Suprapubic skin (tissue), 4 donors: ENCODE measurements around the gene EPHB6. TPM values are rescaled to one million over a fixed set of nuclear protein-coding genes. Genes with fewer than 3 reads are reported as not detected.

ENCODE experiments used
- DNase-seq, 2 donors: peaks; one replicate each; pipeline ENCODE4 v3.0.0-alpha.2; 2019; ENCODE audit warnings: low spot score in 2 of 2
- H3K27ac ChIP-seq: fragments of 200-600 bp; sonication (generic); one replicate; pipeline ENCODE4 v1.5.1; 2019
- H3K27me3 ChIP-seq: fragments of 200-600 bp; sonication (generic); one replicate; pipeline ENCODE4 v1.5.1; 2019
- H3K36me3 ChIP-seq: fragments of 200-600 bp; sonication (generic); one replicate; pipeline ENCODE4 v1.5.1; 2019
- H3K4me1 ChIP-seq: fragments of 200-600 bp; sonication (generic); one replicate; pipeline ENCODE4 v1.5.1; 2019
- H3K4me3 ChIP-seq: fragments of 200-600 bp; sonication (generic); one replicate; pipeline ENCODE4 v1.5.1; 2019; ENCODE audit warnings: mild to moderate bottlenecking
- H3K9me3 ChIP-seq: fragments of 200-600 bp; sonication (generic); one replicate; pipeline ENCODE4 v1.5.1; 2019
- CTCF ChIP-seq, 2 donors: fragments of 200-600 bp in 1 of 2; fragments of 450-650 bp in 1 of 2; sonication (generic) in 1 of 2; IDR thresholded peaks; one replicate each; pipeline ENCODE4 v1.5.1; 2016 to 2019; ENCODE audit warnings: antibody characterized with exemption in 2 of 2, mild to moderate bottlenecking in 1 of 2, moderate library complexity in 1 of 2
- EP300 ChIP-seq: sonication (generic); formaldehyde crosslinking; IDR thresholded peaks from one replicate; pipeline ENCODE4 v1.6.1; 2017; ENCODE audit warnings: antibody characterized with exemption
- POLR2A ChIP-seq, 2 donors: fragments of 450-650 bp; IDR thresholded peaks; one replicate each; pipeline ENCODE4 v1.6.1; 2017; ENCODE audit warnings: antibody characterized with exemption in 2 of 2, mild to moderate bottlenecking in 2 of 2, moderate library complexity in 2 of 2
- POLR2AphosphoS5 ChIP-seq, 3 donors: sonication (generic); formaldehyde crosslinking; IDR thresholded peaks; one replicate each; pipeline ENCODE4 v1.6.1; 2017; ENCODE audit warnings: antibody characterized with exemption in 3 of 3
- WGBS: methylation state at CpG from one replicate; pipeline ENCODE4 v1.1.5; 2018; 5-methylcytosine and 5-hydroxymethylcytosine counted together
- total RNA-seq, 4 donors: library from RNA; depleted of rRNA; stranded (reverse); fragments of >200 nt; gene quantifications; one replicate each; pipeline ENCODE4 v1.1.0, GENCODE V29; 2016

The EPHB6 gene
- total RNA-seq, 4 donors from 2014 or later = 207 to 299 (median 258) TPM

DNA sequence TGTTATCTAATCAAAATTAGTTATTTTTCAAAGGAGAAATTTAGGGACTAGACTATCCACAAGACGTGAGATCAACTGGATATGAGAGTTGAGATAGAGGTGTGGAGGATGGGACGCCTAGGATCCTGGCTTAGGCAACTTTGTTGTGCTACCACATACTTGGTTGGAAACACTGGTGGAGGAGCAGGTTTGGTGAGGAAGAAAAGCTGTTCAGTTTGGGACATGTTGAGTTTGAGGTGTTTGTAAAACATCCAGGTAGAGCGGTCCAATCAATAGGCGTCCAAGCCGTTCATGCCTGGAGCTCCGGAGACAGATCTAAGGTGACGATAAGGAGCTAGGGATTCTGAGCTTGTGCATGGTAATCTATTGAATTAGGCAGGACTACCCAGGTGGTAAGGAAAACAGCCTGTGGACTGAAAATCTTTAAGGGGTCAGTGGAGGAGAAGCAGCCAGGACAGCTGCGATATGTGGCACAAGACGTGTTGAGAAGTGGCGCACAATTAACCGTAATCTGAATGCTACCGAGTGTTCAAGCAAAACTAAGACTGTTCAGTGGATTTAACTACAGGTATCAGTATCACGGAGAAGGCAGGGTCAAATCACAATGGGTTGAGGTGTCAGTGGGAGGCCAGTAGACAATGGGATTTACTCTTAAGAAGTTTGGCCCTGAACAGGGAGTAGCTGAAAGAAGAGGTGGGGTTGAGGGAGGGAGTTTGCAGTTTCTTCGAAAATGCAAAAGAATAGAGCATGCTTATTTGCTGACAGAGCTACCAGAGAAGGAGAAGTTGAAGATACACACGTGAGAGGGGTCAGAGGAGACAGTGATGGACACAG, 46.8 kb downstream of the EPHB6 start:
- no peaks in the 10 kb centered on the region for H3K36me3 ChIP-seq
- no peaks in the 10 kb centered on the region for H3K9me3 ChIP-seq
- no peak overlapping the region for H3K4me3 ChIP-seq
- H3K4me1 ChIP-seq = peaks cover 30% of the 10 kb centered on the region
- TF ChIP-seq EP300 (no peak), CTCF (IDR thresholded peaks at IDR 0.05) (no peak), POLR2A (IDR thresholded peaks at IDR 0.05) (no peak), POLR2AphosphoS5 (IDR thresholded peaks at IDR 0.05) (no peak)
- no peaks in the 10 kb centered on the region for H3K27me3 ChIP-seq
- peak overlapping the region; percentile 4 for H3K27ac ChIP-seq
- WGBS = 64% methylated on average over 15 of the region's 15 CpGs
- peak in 1 of 2 donors; percentile 35 for DNase-seq

GRCh38 chr7:142904128-142904527, 49.3 kb downstream of the EPHB6 start:
- no peaks in the 10 kb centered on the region for H3K27me3 ChIP-seq
- TF ChIP-seq POLR2A (IDR thresholded peaks at IDR 0.05) (no peak), EP300 (no peak), CTCF (IDR thresholded peaks at IDR 0.05) (no peak), POLR2AphosphoS5 (IDR thresholded peaks at IDR 0.05) (no peak)
- H3K4me1 ChIP-seq = peaks cover 16% of the 10 kb centered on the region
- H3K27ac ChIP-seq = no peak overlapping the region
- no peak for DNase-seq
- H3K9me3 ChIP-seq = no peaks in the 10 kb centered on the region
- H3K36me3 ChIP-seq = no peaks in the 10 kb centered on the region
- no peak overlapping the region for H3K4me3 ChIP-seq

DNA sequence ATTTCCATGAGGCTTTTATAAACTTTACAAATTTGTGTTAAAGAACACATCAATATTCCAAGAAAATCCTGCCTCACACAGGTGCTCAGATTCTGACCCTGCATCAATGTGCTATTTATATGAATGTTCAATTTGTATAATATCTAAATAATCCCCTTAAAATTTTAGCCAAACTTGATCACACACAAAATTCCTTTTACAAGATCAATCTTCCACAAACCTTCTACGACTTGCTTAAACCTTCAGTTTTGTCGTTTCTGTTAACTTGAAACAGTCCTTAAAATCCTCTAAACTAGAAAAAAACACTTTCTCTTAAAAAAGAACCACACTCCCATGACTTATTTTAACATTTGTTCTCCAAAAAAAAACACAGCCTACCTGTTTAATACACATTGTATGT, 50.9 kb downstream of the EPHB6 start:
- Histone ChIP-seq H3K36me3 (no peaks in the 10 kb centered on the region), H3K4me1 (peaks cover 17% of the 10 kb centered on the region), H3K9me3 (no peaks in the 10 kb centered on the region), H3K27me3 (no peaks in the 10 kb centered on the region), H3K27ac (no peak overlapping the region), H3K4me3 (no peak overlapping the region)
- no peak for DNase-seq
- no peak for TF ChIP-seq POLR2A (IDR thresholded peaks at IDR 0.05)
- WGBS = 79% methylated on average over 2 of the region's 2 CpGs

- peak in 1 of 2 donors; percentile 23 for DNase-seq
- Histone ChIP-seq H3K4me1 (peaks cover 11% of the 10 kb centered on the region), H3K4me3 (no peak overlapping the region), H3K9me3 (no peaks in the 10 kb centered on the region), H3K27me3 (no peaks in the 10 kb centered on the region), H3K27ac (no peak overlapping the region), H3K36me3 (no peaks in the 10 kb centered on the region)
- 88% methylated on average over 2 of the region's 2 CpGs for WGBS
- no peak for TF ChIP-seq POLR2AphosphoS5 (IDR thresholded peaks at IDR 0.05)
- TF ChIP-seq EP300 = no peak
- no peak for TF ChIP-seq CTCF (IDR thresholded peaks at IDR 0.05)
- TF ChIP-seq POLR2A (IDR thresholded peaks at IDR 0.05) = no peak
Measured at GRCh38 chr7:142906643-142907042, 51.8 kb downstream of the EPHB6 start.

- H3K27ac ChIP-seq = no peak overlapping the region
- no peak for TF ChIP-seq CTCF (IDR thresholded peaks at IDR 0.05)
- no peak for TF ChIP-seq POLR2AphosphoS5 (IDR thresholded peaks at IDR 0.05)
- TF ChIP-seq EP300 = no peak
- DNase-seq = peak in 1 of 2 donors; percentile 50
- H3K36me3 ChIP-seq = no peaks in the 10 kb centered on the region
- no peaks in the 10 kb centered on the region for H3K9me3 ChIP-seq
- H3K4me1 ChIP-seq = peaks cover 7% of the 10 kb centered on the region
- 65% methylated on average over 10 of the region's 11 CpGs for WGBS
- H3K27me3 ChIP-seq = no peaks in the 10 kb centered on the region
- H3K4me3 ChIP-seq = no peak overlapping the region
Measured at GRCh38 chr7:142908290-142908689, 53.4 kb downstream of the EPHB6 start.
